Loucy (cell line): Measurements from ENCODE around the gene SLC5A6.
"Not testable (repeated sequence)": the region's sequence is repeated elsewhere in the genome, so short reads cannot be mapped to it uniquely, and the experiment has no call there.

ENCODE experiments used
- CTCF ChIP-seq: fragments of 200-600 bp; sonication (generic); conservative IDR thresholded peaks from 2 replicates; pipeline ENCODE4 v1.5.1; 2014; ENCODE audit warnings: mild to moderate bottlenecking, antibody characterized with exemption, low read length
- EZH2phosphoT487 ChIP-seq: fragments of 200-600 bp; IDR thresholded peaks from 2 replicates; pipeline ENCODE4 v1.6.1; 2018; ENCODE audit warnings: antibody characterized with exemption, mild to moderate bottlenecking, moderate library complexity, borderline replicate concordance

- TF ChIP-seq CTCF, EZH2phosphoT487: not testable (repeated sequence)
Measured at GRCh38 chr2:27175781-27176180, 36.3 kb downstream of the SLC5A6 start.
